Keratinocyte (primary cell): ENCODE results near the gene GTF2H1. TPM values are rescaled to one million over a fixed set of nuclear protein-coding genes. Genes with fewer than 3 reads are reported as not detected.
"Not testable (repeated sequence)": the region's sequence is repeated elsewhere in the genome, so short reads cannot be mapped to it uniquely, and the experiment has no call there.

Experiments used
- DNase-seq: peaks from one replicate; pipeline ENCODE4 v3.0.0-alpha.2; 2011; ENCODE audit warnings: low read depth, missing footprints, low spot score
- FAIRE-seq: peaks from 2 replicates; lab custom pipeline; 2011; peaks lifted over from hg19 to GRCh38; lab: Jason Lieb, UNC
- H2AFZ ChIP-seq: 2 replicates; pipeline ENCODE4 v1.6.0; 2012; ENCODE audit warnings: low read length, control low read depth, inconsistent platforms; ENCODE audit not compliant: control insufficient read depth
- H3K27ac ChIP-seq: 2 replicates; pipeline ENCODE4 v1.5.1; 2011; ENCODE audit warnings: low read length; ENCODE audit not compliant: control insufficient read depth, insufficient read depth
- H3K27me3 ChIP-seq: 3 replicates; pipeline ENCODE4 v1.6.0; 2011; ENCODE audit warnings: low read length; ENCODE audit not compliant: control insufficient read depth, insufficient read depth; ENCODE audit errors: extremely low read depth
- H3K36me3 ChIP-seq, 2 experiments: 2 replicates in 1 of 2; 3 replicates in 1 of 2; pipeline ENCODE4 v1.5.1; 2011; ENCODE audit warnings: low read length in 2 of 2, mild to moderate bottlenecking in 1 of 2; ENCODE audit not compliant: control insufficient read depth in 2 of 2, insufficient read depth in 2 of 2; ENCODE audit errors: extremely low read depth in 1 of 2
- H3K4me1 ChIP-seq: 3 replicates; pipeline ENCODE4 v1.5.1; 2011; ENCODE audit warnings: low read length; ENCODE audit not compliant: control insufficient read depth, insufficient read depth; ENCODE audit errors: extremely low read depth
- H3K4me2 ChIP-seq: 3 replicates; pipeline ENCODE4 v1.6.0; 2011; ENCODE audit warnings: low read depth, low read length; ENCODE audit not compliant: control insufficient read depth, insufficient read depth; ENCODE audit errors: extremely low read depth
- H3K4me3 ChIP-seq, 3 experiments: fragments of 200-600 bp in 1 of 3; sonication (generic) in 1 of 3; 2 replicates in 2 of 3; 3 replicates in 1 of 3; pipeline ENCODE4 v1.5.1; 2011 to 2016; ENCODE audit warnings: low read length in 3 of 3, mild to moderate bottlenecking in 3 of 3, control low read depth in 2 of 3, inconsistent platforms in 1 of 3, low read depth in 1 of 3, mixed read lengths in 1 of 3, mixed run types in 1 of 3, moderate library complexity in 1 of 3; ENCODE audit not compliant: control insufficient read depth in 2 of 3, insufficient read depth in 2 of 3; ENCODE audit errors: extremely low read depth in 1 of 3
- H3K79me2 ChIP-seq: 2 replicates; pipeline ENCODE4 v1.6.0; 2012; ENCODE audit warnings: low read length; ENCODE audit not compliant: control insufficient read depth, insufficient read depth
- H3K9ac ChIP-seq: 3 replicates; pipeline ENCODE4 v1.6.0; 2011; ENCODE audit warnings: low read length; ENCODE audit not compliant: control insufficient read depth, insufficient read depth; ENCODE audit errors: extremely low read depth
- H3K9me1 ChIP-seq: 3 replicates; pipeline ENCODE4 v1.6.0; 2011; ENCODE audit warnings: low read length; ENCODE audit not compliant: control insufficient read depth, insufficient read depth; ENCODE audit errors: extremely low read depth
- H3K9me3 ChIP-seq: 2 replicates; pipeline ENCODE4 v1.5.1; 2012; ENCODE audit warnings: low read depth, low read length; ENCODE audit not compliant: control insufficient read depth
- H4K20me1 ChIP-seq: 3 replicates; pipeline ENCODE4 v1.6.0; 2011; ENCODE audit warnings: low read length; ENCODE audit not compliant: control insufficient read depth, insufficient read depth; ENCODE audit errors: extremely low read depth
- EZH2 ChIP-seq: IDR thresholded peaks from one replicate; pipeline ENCODE4 v1.6.1; 2012; ENCODE audit warnings: inconsistent platforms, mild to moderate bottlenecking, low read length, moderate library complexity
- dilution Hi-C: fragments of 300-500 bp; cut with MboI; formaldehyde crosslinking; loops from one replicate; pipeline ENCODE4 v1.7.0; 2020; ENCODE audit warnings: low sequenced_read_pairs; ENCODE audit not compliant: extremely low pct_ligation_motif_present
- polyA plus RNA-seq, 5 experiments: library from polyadenylated mRNA; depleted of rRNA in 3 of 5; stranded (reverse) in 3 of 5; stranded (forward) in 1 of 5; unstranded in 1 of 5; fragments of >200 nt; gene quantifications; 1 replicate in 1 of 5; 2 replicates in 3 of 5; 3 replicates in 1 of 5; pipeline versions ENCODE4 v1.2.1 to v1.2.3, GENCODE V29; 2011 to 2012; ENCODE audit warnings: missing spikeins in 2 of 5, low read depth in 1 of 5, low replicate concordance in 1 of 5
- TF ChIP-seq, protein P1 (sequence below), 3 experiments: IDR thresholded peaks in 1 of 3; conservative IDR thresholded peaks in 1 of 3; optimal IDR thresholded peaks in 1 of 3; 2 replicates in 2 of 3; 3 replicates in 1 of 3; pipeline versions ENCODE3 to v1.5.1; 2011; ENCODE audit warnings: low read length in 3 of 3, mild to moderate bottlenecking in 3 of 3, moderate library complexity in 2 of 3, control low read depth in 1 of 3, inconsistent platforms in 1 of 3; ENCODE audit not compliant: insufficient read depth in 2 of 3; ENCODE audit errors: extremely low read depth in 1 of 3

Gene GTF2H1
- polyA plus RNA-seq, 1 donor (not counting 4 experiments of a cell fraction or from before 2014, with no cell fraction given) = 42.1 TPM

DNA sequence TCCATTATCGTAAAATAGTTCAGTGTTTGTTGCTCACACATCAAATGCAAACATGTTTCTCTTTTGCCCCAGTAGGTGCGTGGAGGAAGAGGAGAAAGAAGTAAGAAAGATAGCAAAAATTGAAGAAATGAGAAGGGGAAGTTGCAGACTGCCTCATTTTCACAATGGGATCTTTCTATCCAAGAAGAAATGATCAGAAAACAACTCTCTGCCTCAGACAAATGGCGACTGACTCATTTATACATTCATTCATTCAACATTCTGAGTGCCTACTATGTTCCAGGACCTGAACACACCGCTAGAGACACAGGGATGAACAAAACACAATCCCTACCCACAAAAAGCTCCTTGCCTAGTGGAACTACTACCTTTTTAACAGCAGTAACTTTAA is 794 bp upstream of the GTF2H1 start:
- TF ChIP-seq, protein P1, sequence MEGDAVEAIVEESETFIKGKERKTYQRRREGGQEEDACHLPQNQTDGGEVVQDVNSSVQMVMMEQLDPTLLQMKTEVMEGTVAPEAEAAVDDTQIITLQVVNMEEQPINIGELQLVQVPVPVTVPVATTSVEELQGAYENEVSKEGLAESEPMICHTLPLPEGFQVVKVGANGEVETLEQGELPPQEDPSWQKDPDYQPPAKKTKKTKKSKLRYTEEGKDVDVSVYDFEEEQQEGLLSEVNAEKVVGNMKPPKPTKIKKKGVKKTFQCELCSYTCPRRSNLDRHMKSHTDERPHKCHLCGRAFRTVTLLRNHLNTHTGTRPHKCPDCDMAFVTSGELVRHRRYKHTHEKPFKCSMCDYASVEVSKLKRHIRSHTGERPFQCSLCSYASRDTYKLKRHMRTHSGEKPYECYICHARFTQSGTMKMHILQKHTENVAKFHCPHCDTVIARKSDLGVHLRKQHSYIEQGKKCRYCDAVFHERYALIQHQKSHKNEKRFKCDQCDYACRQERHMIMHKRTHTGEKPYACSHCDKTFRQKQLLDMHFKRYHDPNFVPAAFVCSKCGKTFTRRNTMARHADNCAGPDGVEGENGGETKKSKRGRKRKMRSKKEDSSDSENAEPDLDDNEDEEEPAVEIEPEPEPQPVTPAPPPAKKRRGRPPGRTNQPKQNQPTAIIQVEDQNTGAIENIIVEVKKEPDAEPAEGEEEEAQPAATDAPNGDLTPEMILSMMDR (optimal IDR thresholded peaks at IDR 0.05 in 1 of 3, IDR thresholded peaks at IDR 0.05 in 1 of 3, conservative IDR thresholded peaks at IDR 0.05 in 1 of 3; ENCODE audit: extremely low read depth in 1 of 3, insufficient read depth in 2 of 3, low read length in 3 of 3) = no peak
- no peak for TF ChIP-seq EZH2
- FAIRE-seq (no peak), DNase-seq (no peak)
- dilution Hi-C loops = no loop called here
- H3K27ac ChIP-seq = peak overlapping the region; percentile 97
- peak overlapping the region; percentile 92 for H3K4me2 ChIP-seq
- H3K9me1 ChIP-seq = peaks cover 2% of the 10 kb centered on the region
- H3K79me2 ChIP-seq = peaks cover 84% of the 10 kb centered on the region
- H3K27me3 ChIP-seq = no peaks in the 10 kb centered on the region
- peak overlapping the region; percentile 97 for H3K9ac ChIP-seq
- peaks cover 0 to 10% of the 10 kb centered on the region in 2 experiments for H3K36me3 ChIP-seq
- H4K20me1 ChIP-seq = no peaks in the 10 kb centered on the region
- H3K9me3 ChIP-seq = no peaks in the 10 kb centered on the region
- peak overlapping the region; percentile 87 for H2AFZ ChIP-seq
- peaks cover 26% of the 10 kb centered on the region for H3K4me1 ChIP-seq
- peak overlapping the region; percentile 62 to 97 (median 69) for H3K4me3 ChIP-seq

DNA sequence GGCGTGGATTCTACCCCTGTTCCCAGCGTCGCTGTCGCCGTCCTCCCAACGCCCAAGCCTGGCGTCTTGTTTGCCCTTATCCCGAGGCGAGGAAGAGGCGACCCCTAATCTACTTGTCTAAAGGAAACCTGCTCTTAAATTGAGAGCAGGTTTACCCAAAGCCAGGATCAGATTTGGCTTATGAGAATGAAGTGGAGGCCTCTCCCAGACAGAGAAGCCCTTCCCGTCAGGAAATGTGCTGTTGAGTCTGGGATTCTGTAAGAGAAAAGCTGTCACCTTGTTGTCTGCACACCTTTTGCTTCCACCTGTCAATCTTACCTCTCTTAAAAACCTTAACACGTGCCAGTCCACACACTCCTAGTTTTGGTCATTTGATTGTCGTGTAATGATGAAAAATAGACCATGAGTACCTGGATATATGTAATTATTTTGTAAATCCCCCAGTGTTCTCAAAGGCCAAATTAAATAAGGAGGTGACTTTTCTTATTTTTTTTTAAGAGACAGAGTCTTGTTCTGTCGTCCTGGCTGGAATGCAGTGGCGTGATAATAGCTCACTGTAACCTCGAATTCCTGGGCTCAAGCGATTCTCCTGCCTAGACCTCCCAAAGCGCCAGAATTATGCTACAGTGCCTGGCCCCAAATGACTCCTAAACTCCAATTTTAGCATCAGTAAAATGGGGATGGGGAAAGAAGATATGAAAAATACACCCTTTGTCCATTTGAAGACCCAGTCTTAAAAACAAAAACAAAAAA is 627 bp downstream of the GTF2H1 start:
- Histone ChIP-seq H3K27ac (peak overlapping the region; percentile 97), H3K36me3 (peaks cover 0 to 5% of the 10 kb centered on the region in 2 experiments), H3K4me3 (peak overlapping the region; percentile 62 to 97 (median 69)), H3K9ac (peak overlapping the region; percentile 97), H3K79me2 (peaks cover 85% of the 10 kb centered on the region), H3K9me3 (no peaks in the 10 kb centered on the region), H4K20me1 (no peaks in the 10 kb centered on the region), H3K9me1 (peaks cover 2% of the 10 kb centered on the region), H2AFZ (peak overlapping the region; percentile 43), H3K4me1 (peaks cover 26% of the 10 kb centered on the region), H3K27me3 (no peaks in the 10 kb centered on the region), H3K4me2 (peak overlapping the region; percentile 92)
- FAIRE-seq (no peak), DNase-seq (no peak)
- dilution Hi-C loops = no loop called here
- TF ChIP-seq, protein P1 (optimal IDR thresholded peaks at IDR 0.05 in 1 of 3, IDR thresholded peaks at IDR 0.05 in 1 of 3, conservative IDR thresholded peaks at IDR 0.05 in 1 of 3; ENCODE audit: extremely low read depth in 1 of 3, insufficient read depth in 2 of 3, low read length in 3 of 3) = no peak
- no peak for TF ChIP-seq EZH2

DNA sequence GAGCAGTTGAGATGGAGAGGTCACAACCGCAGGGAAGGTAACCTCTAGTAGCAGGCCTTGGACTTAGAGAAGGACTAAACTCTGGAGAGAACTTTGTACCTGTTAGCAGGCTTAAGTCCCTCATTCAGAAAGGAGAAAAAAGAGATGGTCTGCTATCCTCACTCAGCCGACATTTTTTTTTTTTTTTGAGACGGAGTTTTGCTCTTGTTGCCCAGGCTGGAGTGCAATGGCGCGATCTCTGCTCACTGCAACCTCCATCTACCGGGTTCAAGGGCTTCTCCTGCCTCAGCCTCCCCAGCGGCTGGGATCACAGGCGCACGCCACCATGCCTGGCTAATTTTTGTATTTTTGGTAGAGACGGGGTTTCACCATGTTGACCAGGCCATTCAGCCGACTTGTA is 1.5 kb downstream of the GTF2H1 start:
- Histone ChIP-seq H3K27ac (peak overlapping the region; percentile 97), H3K79me2 (peaks cover 76% of the 10 kb centered on the region), H3K4me3 (peak overlapping the region; percentile 62 to 97 (median 69)), H3K4me1 (peaks cover 30% of the 10 kb centered on the region), H3K4me2 (peak overlapping the region; percentile 92), H3K9ac (peak overlapping the region; percentile 97)
- H4K20me1 ChIP-seq, H3K9me1 ChIP-seq, DNase-seq, FAIRE-seq, H3K9me3 ChIP-seq, dilution Hi-C loops, H2AFZ ChIP-seq, H3K27me3 ChIP-seq, H3K36me3 ChIP-seq: not testable (repeated sequence)
